Measurements from ENCODE around the gene COL6A2. TPM values are rescaled to one million over a fixed set of nuclear protein-coding genes. Genes with fewer than 3 reads are reported as not detected.

The COL6A2 gene
- total and polyA plus RNA-seq, 2 donors (not counting 1 experiment from before 2014, with no cell fraction given): 1.2 to 2.1 TPM

- WGBS (ENCODE audit: insufficient coverage): 91% methylated on average over 6 of the region's 11 CpGs
- Histone ChIP-seq H2AFZ (ENCODE audit: insufficient read depth, low read depth, low read length, poor library complexity, severe bottlenecking) (no peak overlapping the region), H4K20me1 (ENCODE audit: control insufficient read depth, insufficient read depth, low read length, poor library complexity, severe bottlenecking) (no peaks in the 10 kb centered on the region), H3K27me3 (replicated peaks in 1 of 4; ENCODE audit: control extremely low read depth in 1 of 4, control insufficient read depth in 3 of 4, insufficient read depth in 4 of 4, low read length in 3 of 4) (no peaks in the 10 kb centered on the region), H3K79me2 (ENCODE audit: control insufficient read depth, insufficient read depth, low read length) (no peaks in the 10 kb centered on the region), H3K27ac (ENCODE audit: low read length in 2 of 2) (no peak overlapping the region), H3K4me1 (ENCODE audit: control insufficient read depth in 2 of 2, insufficient read depth in 2 of 2, low read length in 2 of 2) (peaks cover 0 to 6% of the 10 kb centered on the region in 2 donors), H3K36me3 (replicated peaks in 1 of 2; ENCODE audit: control extremely low read depth in 1 of 2, control insufficient read depth in 1 of 2, extremely low read depth in 1 of 2, insufficient read depth in 2 of 2, low read length in 1 of 2) (no peaks in the 10 kb centered on the region), H3K4me3 (ENCODE audit: control extremely low read depth in 1 of 5, extremely low read depth in 1 of 5, insufficient read depth in 1 of 5, low read depth in 2 of 5, low read length in 4 of 5) (no peak overlapping the region), H3K4me2 (replicated peaks; ENCODE audit: low read depth, low read length, poor library complexity, severe bottlenecking) (no peak overlapping the region), H3K9ac (ENCODE audit: low read length) (no peak overlapping the region), H3K9me3 (ENCODE audit: control extremely low read depth in 1 of 3, control insufficient read depth in 2 of 3, insufficient read depth in 1 of 3, low read length in 2 of 3) (no peaks in the 10 kb centered on the region)
- ATAC-seq (ENCODE audit: low read depth) (no peak), DNase-seq (no peak)
- Mint-ChIP-seq H3K4me1 (peaks cover 8% of the 10 kb centered on the region), H3K27ac (peak overlapping the region; percentile 26), H3K4me3 (no peak overlapping the region), H3K27me3 (no peaks in the 10 kb centered on the region), H3K9me3 (ENCODE audit: insufficient read depth) (no peaks in the 10 kb centered on the region)
- no peak for TF ChIP-seq EZH2 (IDR thresholded peaks at IDR 0.05; ENCODE audit: borderline replicate concordance, insufficient read depth, low read depth, low read length, poor library complexity, severe bottlenecking)
- TF ChIP-seq CTCF (IDR thresholded peaks at IDR 0.05): no peak
- POLR2A ChIA-PET: no interaction called here
- CTCF ChIA-PET: no interaction called here
- intact Hi-C loops (cut with micrococcal nuclease): no loop called here
Measured at GRCh38 chr21:46148106-46148505, 50.2 kb downstream of the COL6A2 start.

- Histone ChIP-seq H3K4me3 (ENCODE audit: control extremely low read depth in 1 of 5, extremely low read depth in 1 of 5, insufficient read depth in 1 of 5, low read depth in 2 of 5, low read length in 4 of 5) (no peak overlapping the region), H3K4me1 (ENCODE audit: control insufficient read depth in 2 of 2, insufficient read depth in 2 of 2, low read length in 2 of 2) (peaks cover 0 to 5% of the 10 kb centered on the region in 2 donors), H3K79me2 (ENCODE audit: control insufficient read depth, insufficient read depth, low read length) (no peaks in the 10 kb centered on the region), H3K27me3 (replicated peaks in 1 of 4; ENCODE audit: control extremely low read depth in 1 of 4, control insufficient read depth in 3 of 4, insufficient read depth in 4 of 4, low read length in 3 of 4) (no peaks in the 10 kb centered on the region), H4K20me1 (ENCODE audit: control insufficient read depth, insufficient read depth, low read length, poor library complexity, severe bottlenecking) (no peaks in the 10 kb centered on the region), H3K36me3 (replicated peaks in 1 of 2; ENCODE audit: control extremely low read depth in 1 of 2, control insufficient read depth in 1 of 2, extremely low read depth in 1 of 2, insufficient read depth in 2 of 2, low read length in 1 of 2) (no peaks in the 10 kb centered on the region), H3K9ac (ENCODE audit: low read length) (no peak overlapping the region), H3K27ac (ENCODE audit: low read length in 2 of 2) (no peak overlapping the region), H3K9me3 (ENCODE audit: control extremely low read depth in 1 of 3, control insufficient read depth in 2 of 3, insufficient read depth in 1 of 3, low read length in 2 of 3) (no peaks in the 10 kb centered on the region), H3K4me2 (replicated peaks; ENCODE audit: low read depth, low read length, poor library complexity, severe bottlenecking) (no peak overlapping the region), H2AFZ (ENCODE audit: insufficient read depth, low read depth, low read length, poor library complexity, severe bottlenecking) (no peak overlapping the region)
- H3K27me3 Mint-ChIP-seq: no peaks in the 10 kb centered on the region
- POLR2A ChIA-PET: no interaction called here
- peaks cover 2% of the 10 kb centered on the region for H3K4me1 Mint-ChIP-seq
- no peak for TF ChIP-seq EZH2 (IDR thresholded peaks at IDR 0.05; ENCODE audit: borderline replicate concordance, insufficient read depth, low read depth, low read length, poor library complexity, severe bottlenecking)
- TF ChIP-seq CTCF (IDR thresholded peaks at IDR 0.05): no peak
- CTCF ChIA-PET: no interaction called here
- H3K4me3 Mint-ChIP-seq: no peak overlapping the region
- no peak overlapping the region for H3K27ac Mint-ChIP-seq
- intact Hi-C loops (cut with micrococcal nuclease): no loop called here
- no peak for ATAC-seq (ENCODE audit: low read depth)
- no peaks in the 10 kb centered on the region for H3K9me3 Mint-ChIP-seq (ENCODE audit: insufficient read depth)
- WGBS (ENCODE audit: insufficient coverage): 93% methylated on average over 17 of the region's 22 CpGs
- DNase-seq: no peak
Measured at GRCh38 chr21:46149205-46149901, 51.4 kb downstream of the COL6A2 start.

All from B cell (primary cell).